Mesenteric fat pad (tissue), 1 donor: ENCODE results near the gene KRAS. TPM values are rescaled to one million over a fixed set of nuclear protein-coding genes. Genes with fewer than 3 reads are reported as not detected.

Source experiments
- DNase-seq: peaks from one replicate; pipeline ENCODE4 v3.0.0-alpha.2; 2020; ENCODE audit warnings: low spot score
- total RNA-seq: library from RNA; stranded (reverse); fragmentation: NEBNext Ultra II Directional; extraction: Animal tissue kit (Norgen Biotek cat#: 25700); gene quantifications from one replicate; pipeline ENCODE4 v1.2.1, GENCODE V29; 2021
- donor health status: DM: yes; HTN: yes; CAD: no.

KRAS gene
- total RNA-seq, 1 donor from 2014 or later, result 18.7 TPM

GRCh38 chr12:25256826-25257225, 6.1 kb upstream of the KRAS start:
- no peak for DNase-seq

GRCh38 chr12:25256005-25256404, 5.3 kb upstream of the KRAS start:
- no peak for DNase-seq

GRCh38 chr12:25254271-25254880, 3.6 kb upstream of the KRAS start:
- DNase-seq, result no peak

DNA sequence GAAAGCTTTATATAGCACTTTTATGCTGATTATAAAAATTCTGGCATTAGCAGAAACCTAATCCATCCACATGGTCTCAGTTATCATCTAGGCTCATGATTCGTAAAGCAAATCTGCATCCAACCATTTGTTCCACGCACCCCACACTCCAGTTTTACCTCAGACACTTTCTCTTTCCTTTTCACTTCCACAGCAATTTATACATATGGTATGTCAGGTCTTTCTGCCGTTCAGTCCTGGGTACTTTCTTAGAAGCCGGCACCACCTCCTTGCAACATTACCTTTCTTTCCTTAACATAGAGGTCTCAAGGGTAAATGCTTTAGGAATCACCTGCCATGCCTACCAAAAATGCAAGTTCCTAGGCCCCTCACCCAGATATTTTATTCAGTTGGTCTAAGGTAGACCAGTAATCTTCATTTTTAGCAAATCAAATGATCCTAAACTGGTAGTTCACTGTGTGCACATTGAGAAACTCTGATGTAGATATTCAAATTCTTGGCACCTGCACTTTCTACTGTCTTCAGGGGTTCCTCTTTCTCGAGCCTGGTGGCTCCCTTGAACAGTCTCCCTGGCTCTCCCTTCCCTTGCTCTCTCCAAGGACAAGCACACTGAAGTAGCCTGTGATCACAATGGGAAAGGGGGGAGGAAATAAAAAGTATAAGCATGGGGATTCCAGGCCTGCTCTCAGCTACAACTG, 2.8 kb upstream of the KRAS start:
- no peak for DNase-seq

- no peak for DNase-seq
Measured at GRCh38 chr12:25252946-25253345, 2.2 kb upstream of the KRAS start.

DNA sequence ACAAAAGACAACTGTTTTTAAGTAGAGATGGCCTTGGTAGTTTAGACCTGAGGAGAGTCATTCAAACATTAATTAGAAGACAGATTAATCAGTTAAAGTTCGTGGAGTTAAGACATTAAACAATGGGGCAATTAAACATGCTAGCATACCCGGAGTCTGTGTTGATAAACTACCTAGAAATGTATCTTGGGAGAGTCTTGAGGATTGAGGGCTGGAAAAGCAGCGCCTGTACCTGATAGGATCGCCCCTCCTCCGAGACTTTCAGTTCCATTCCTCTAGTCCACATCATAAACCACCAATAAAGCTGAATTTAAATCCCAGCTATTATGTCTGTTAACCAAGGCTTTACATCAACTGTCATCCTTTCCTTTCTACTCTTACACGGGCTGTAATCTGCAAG, 1.0 kb upstream of the KRAS start:
- no peak for DNase-seq

GRCh38 chr12:25249931-25250738, 594 bp downstream of the KRAS start:
- peak; percentile 92 for DNase-seq

DNA sequence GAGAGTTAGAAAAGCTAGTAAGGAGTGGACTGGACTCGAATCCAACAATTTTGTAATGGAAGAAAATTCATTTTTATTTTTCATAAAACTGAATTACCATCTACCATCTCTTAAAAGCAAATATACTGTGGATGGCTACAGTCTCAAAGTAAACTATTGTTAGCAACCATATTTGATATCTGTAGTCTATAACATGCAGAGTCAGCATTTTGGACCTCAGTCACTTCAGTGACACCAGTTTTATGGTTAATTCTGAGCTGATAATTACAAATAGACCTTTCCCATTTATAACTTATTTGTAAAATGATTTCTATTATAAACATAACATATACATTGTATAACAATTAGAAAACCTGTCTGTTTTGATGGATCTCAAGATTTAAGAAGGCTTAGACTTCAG, 2.0 kb downstream of the KRAS start:
- DNase-seq, result no peak

DNA sequence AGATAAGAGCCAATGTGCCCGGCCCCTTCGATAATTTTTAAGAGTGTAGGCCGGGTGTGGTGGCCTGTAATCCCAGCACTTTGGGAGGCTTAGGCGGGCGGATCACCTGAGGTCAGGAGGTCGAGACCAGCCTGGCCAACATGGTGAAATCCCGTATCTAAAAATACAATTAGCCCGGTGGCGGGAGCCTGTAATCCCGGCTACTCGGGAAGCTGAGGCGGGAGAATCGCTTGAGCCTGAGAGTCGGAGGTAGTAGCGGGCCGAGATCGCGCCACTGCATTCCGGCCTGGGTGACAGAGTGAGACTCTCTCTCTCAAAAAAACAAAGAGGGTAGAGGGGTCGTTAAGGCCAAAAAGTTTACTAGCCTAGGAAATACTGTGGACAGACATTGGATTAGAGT, 2.6 kb downstream of the KRAS start:
- no peak for DNase-seq

DNA sequence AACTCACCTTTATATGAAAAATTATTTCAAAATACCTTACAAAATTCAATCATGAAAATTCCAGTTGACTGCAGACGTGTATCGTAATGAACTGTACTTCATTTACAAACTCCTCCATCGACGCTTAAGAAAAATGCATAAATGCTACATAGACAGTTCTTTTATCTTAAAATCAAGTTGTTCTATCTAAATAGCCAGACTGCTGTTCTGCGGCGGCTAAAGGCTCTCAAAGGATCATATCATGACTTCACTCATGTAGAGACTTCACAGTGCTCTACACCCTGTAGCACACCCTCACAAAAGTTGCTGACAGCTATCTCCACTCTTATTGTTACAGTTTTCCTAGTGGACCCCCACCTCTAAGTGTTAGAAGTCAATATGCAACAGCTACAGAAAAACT, 5.2 kb downstream of the KRAS start:
- no peak for DNase-seq

- DNase-seq, result no peak
Measured at GRCh38 chr12:25243680-25243990, 7.1 kb downstream of the KRAS start.

DNA sequence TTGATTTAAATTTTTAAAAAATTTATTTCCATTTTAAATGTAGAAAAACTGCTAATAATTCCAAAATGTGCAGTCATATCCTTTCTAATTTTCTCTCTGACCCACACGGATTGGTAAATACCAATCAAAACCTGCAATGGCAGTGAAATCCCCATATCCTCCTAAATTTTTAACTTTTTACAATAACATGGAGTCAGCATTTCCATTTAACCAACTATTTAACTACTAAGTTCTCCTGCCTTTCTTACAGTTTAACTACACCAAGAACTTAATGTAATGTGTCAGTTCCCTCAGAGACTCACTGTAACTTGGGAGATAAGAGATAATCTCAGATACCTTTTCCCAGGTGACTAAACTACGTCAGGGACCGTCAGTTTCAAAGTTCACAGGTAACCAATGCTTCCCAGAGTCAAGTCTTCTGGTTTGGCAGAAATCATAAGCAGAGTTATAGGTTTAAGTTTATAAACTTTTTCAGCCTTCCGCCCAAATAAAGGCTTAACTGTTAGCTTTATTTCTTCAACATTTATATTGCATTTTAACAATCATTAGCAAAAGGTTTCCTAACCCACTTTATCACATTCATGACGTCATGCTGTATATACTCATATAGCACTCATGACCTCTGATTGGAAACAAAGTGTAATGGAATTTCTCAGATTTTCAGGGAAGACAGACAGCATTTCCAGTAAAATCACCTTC, 7.6 kb downstream of the KRAS start:
- DNase-seq, result no peak

- DNase-seq, result no peak
Measured at GRCh38 chr12:25241167-25242020, 9.3 kb downstream of the KRAS start.

GRCh38 chr12:25236626-25237025, 14.1 kb downstream of the KRAS start:
- DNase-seq, result no peak

- DNase-seq, result no peak
Measured at GRCh38 chr12:25236190-25236589, 14.5 kb downstream of the KRAS start.

- DNase-seq, result no peak
Measured at GRCh38 chr12:25213338-25213737, 37.4 kb downstream of the KRAS start.

GRCh38 chr12:25208554-25208953, 42.2 kb downstream of the KRAS start:
- DNase-seq, result no peak

DNA sequence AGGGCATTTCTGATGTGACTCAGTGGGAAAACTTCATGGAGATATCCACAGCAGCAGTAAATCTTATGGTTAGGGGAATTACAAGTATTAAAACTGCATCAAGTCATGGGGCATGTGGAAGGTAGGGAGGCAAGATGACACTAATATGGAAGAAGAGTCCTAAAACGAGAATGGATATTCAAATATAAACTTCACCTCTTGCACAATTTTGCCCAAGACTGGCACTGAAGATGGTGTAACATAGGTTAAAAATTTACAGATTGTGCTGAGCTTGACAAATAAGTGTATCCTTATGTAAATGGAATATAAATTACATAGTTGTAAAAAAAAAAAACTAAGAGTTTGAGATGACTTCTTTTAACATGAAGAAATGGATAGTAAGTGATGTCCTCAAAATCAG, 42.9 kb downstream of the KRAS start:
- no peak for DNase-seq

DNA sequence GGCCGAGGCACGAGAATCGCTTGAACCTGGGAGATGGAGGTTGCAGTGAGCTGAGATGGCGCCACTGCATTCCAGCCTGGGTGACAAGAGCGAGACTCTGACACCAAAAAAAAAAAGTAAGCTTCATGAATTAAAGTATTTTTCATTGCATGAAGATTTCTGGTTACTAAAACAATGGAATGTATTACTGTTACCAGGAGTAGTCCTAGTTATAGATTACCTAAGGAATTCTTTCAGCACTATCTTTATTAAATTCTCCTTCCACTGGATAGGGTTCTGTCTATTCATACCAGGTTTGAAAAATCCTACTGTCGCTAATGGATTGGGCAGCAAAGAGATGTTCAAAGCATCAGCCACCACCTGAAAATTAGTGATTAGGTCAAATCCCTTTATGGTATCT, 43.3 kb downstream of the KRAS start:
- DNase-seq, result no peak

- DNase-seq, result no peak
Measured at GRCh38 chr12:25202137-25202536, 48.6 kb downstream of the KRAS start.

GRCh38 chr12:25200703-25201102, 50.0 kb downstream of the KRAS start:
- no peak for DNase-seq
